Caco-2 (cell line): ENCODE measurements around the gene CD247. TPM values are rescaled to one million over a fixed set of nuclear protein-coding genes. Genes with fewer than 3 reads are reported as not detected.

ENCODE experiments used
- BruUV-seq: library from RNA; stranded (reverse); fragments of 400-500 nt; replicated peaks from 2 replicates; lab custom pipeline; 2021; lab: Mats Ljungman, UMichigan
- CTCF ChIA-PET: fragments of 300-600 bp; sonication (Branson Sonifier 250); formaldehyde crosslinking; loops from one replicate; lab custom pipeline; 2022; ENCODE audit warnings: antibody characterized with exemption; lab: Charles Lee
- POLR2A ChIA-PET: fragments of 300-600 bp; sonication (Branson Sonifier 250); formaldehyde crosslinking; loops from one replicate; lab custom pipeline; 2022; ENCODE audit warnings: antibody characterized with exemption; lab: Charles Lee
- DNase-seq, 2 experiments: peaks; one replicate each; pipeline versions ENCODE4 v3.0.0 to v3.0.0-alpha.2; 2020 to 2022
- H3K27me3 ChIP-seq: replicated peaks from 2 replicates; pipeline ENCODE4 v1.6.0; 2011; ENCODE audit warnings: low read length; ENCODE audit not compliant: control insufficient read depth, insufficient read depth
- H3K36me3 ChIP-seq: 2 replicates; pipeline ENCODE4 v1.5.1; 2011; ENCODE audit warnings: low read length; ENCODE audit not compliant: control insufficient read depth, insufficient read depth
- H3K4me1 ChIP-seq: fragments of 250-450 bp; sonication (Bioruptor Pico); 2 replicates; pipeline ENCODE4 v1.5.1; 2020; ENCODE audit warnings: mild to moderate bottlenecking
- H3K4me3 ChIP-seq: 2 replicates; pipeline ENCODE4 v1.5.1; 2011; ENCODE audit warnings: low read depth, mild to moderate bottlenecking, control low read depth, low read length
- H3K9me3 ChIP-seq: fragments of 250-450 bp; sonication (Bioruptor Pico); 2 replicates; pipeline ENCODE4 v1.5.1; 2020; ENCODE audit warnings: mild to moderate bottlenecking, moderate library complexity
- H3K27ac Mint-ChIP-seq: one replicate; pipeline ENCODE4 v1.8.0; 2022; ENCODE audit warnings: mixed read lengths; ENCODE audit not compliant: unreplicated experiment
- H3K27me3 Mint-ChIP-seq: one replicate; pipeline ENCODE4 v1.8.0; 2022; ENCODE audit warnings: mixed read lengths; ENCODE audit not compliant: insufficient read depth, unreplicated experiment
- H3K36me3 Mint-ChIP-seq: one replicate; pipeline ENCODE4 v1.8.0; 2022; ENCODE audit warnings: mild to moderate bottlenecking, mixed read lengths; ENCODE audit not compliant: insufficient read depth, unreplicated experiment
- H3K4me1 Mint-ChIP-seq: one replicate; pipeline ENCODE4 v1.8.0; 2022; ENCODE audit warnings: low read depth, mixed read lengths; ENCODE audit not compliant: unreplicated experiment
- H3K4me3 Mint-ChIP-seq: one replicate; pipeline ENCODE4 v1.8.0; 2022; ENCODE audit warnings: mild to moderate bottlenecking, moderate library complexity, mixed read lengths; ENCODE audit not compliant: unreplicated experiment
- H3K9me3 Mint-ChIP-seq: one replicate; pipeline ENCODE4 v1.8.0; 2022; ENCODE audit warnings: mixed read lengths; ENCODE audit not compliant: unreplicated experiment
- intact Hi-C: fragments of 100-400 bp; cut with micrococcal nuclease; formaldehyde crosslinking; loops from one replicate; pipeline ENCODE4 v1.10.0; 2022; ENCODE audit not compliant: unreplicated experiment
- total RNA-seq: library from RNA; stranded (reverse); gene quantifications from 2 replicates; pipeline ENCODE4 v1.2.3, GENCODE V29; 2022
- TF ChIP-seq, protein P1 (sequence below), 2 experiments: fragments of 200-600 bp in 1 of 2; IDR thresholded peaks; 1 replicate in 1 of 2; 2 replicates in 1 of 2; pipeline versions ENCODE4 v1.5.1 to v1.8.0; 2011 to 2022; ENCODE audit warnings: antibody characterized with exemption in 1 of 2, control low read depth in 1 of 2, inconsistent platforms in 1 of 2, low read depth in 1 of 2, low read length in 1 of 2, mild to moderate bottlenecking in 1 of 2, moderate library complexity in 1 of 2; ENCODE audit not compliant: insufficient read depth in 1 of 2, severe bottlenecking in 1 of 2, unreplicated experiment in 1 of 2

Gene CD247
- total RNA-seq, 1 experiment from 2014 or later, result not detected

DNA sequence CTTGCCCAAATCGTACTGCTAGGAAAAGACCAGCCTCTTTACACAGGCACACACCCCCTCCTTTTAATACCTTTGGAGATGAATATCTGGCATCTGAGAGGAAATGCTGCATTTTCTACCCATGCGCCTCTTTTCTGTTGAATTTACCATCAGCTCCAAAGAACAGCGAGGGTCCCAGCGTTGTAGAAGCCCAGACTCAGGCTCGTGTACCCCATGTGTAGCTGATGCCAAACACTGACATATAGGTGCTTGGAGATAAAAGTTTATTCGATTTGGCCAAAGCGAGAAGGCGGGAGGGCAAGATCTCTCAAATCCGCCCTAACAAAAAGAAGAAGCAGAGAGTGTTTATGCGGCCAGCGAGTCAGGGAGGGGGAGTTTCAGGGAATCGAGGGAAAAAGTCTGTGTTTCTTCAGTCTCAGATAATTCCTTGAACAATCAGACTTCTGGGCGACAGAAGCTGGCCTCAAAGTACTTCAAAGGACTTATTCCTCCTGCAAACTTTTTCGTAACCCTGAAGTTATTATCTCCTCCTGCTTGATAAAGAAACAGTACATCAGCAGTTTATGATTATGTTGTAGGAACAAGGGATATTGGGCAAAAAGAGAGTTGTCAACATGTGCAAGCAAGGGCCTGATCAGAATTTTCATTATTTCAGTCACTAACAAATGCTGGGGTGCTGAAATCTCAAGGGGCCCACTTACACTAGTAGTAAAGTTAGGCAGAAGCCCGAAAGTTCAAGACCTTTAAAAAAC is 35.9 kb upstream of the CD247 start:
- TF ChIP-seq, protein P1, sequence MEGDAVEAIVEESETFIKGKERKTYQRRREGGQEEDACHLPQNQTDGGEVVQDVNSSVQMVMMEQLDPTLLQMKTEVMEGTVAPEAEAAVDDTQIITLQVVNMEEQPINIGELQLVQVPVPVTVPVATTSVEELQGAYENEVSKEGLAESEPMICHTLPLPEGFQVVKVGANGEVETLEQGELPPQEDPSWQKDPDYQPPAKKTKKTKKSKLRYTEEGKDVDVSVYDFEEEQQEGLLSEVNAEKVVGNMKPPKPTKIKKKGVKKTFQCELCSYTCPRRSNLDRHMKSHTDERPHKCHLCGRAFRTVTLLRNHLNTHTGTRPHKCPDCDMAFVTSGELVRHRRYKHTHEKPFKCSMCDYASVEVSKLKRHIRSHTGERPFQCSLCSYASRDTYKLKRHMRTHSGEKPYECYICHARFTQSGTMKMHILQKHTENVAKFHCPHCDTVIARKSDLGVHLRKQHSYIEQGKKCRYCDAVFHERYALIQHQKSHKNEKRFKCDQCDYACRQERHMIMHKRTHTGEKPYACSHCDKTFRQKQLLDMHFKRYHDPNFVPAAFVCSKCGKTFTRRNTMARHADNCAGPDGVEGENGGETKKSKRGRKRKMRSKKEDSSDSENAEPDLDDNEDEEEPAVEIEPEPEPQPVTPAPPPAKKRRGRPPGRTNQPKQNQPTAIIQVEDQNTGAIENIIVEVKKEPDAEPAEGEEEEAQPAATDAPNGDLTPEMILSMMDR (IDR thresholded peaks at IDR 0.05; ENCODE audit: insufficient read depth in 1 of 2, low read depth in 1 of 2, low read length in 1 of 2, severe bottlenecking in 1 of 2, unreplicated experiment in 1 of 2), result no peak
- ChIA-PET POLR2A (interaction anchor here (0.5 to 2.2 kb wide), 9 partner anchors 9 to 334 kb away, joined by 3 to 29 read pairs (median 5); partner anchors contain the start of gene POU2F1), CTCF (interaction anchor here (0.6 to 1.8 kb wide), 7 partner anchors 10 to 645 kb away, joined by 3 to 15 read pairs (median 4); partner anchors contain the start of gene POU2F1)
- Histone ChIP-seq H3K27me3 (no peaks in the 10 kb centered on the region), H3K4me1 (no peaks in the 10 kb centered on the region; the same call in 1 of the 2 replicates), H3K4me3 (peak overlapping the region; percentile 43), H3K9me3 (no peaks in the 10 kb centered on the region), H3K36me3 (no peaks in the 10 kb centered on the region)
- Mint-ChIP-seq H3K9me3 (no peaks in the 10 kb centered on the region), H3K36me3 (no peaks in the 10 kb centered on the region), H3K4me1 (no peaks in the 10 kb centered on the region), H3K27ac (peak overlapping the region; percentile 40), H3K4me3 (peak overlapping the region; percentile 82), H3K27me3 (no peaks in the 10 kb centered on the region)
- peak in 1 of 2 experiments; percentile 10 for DNase-seq
- intact Hi-C loops, result no loop called here
- TSS peak; percentile 57 for BruUV-seq

DNA sequence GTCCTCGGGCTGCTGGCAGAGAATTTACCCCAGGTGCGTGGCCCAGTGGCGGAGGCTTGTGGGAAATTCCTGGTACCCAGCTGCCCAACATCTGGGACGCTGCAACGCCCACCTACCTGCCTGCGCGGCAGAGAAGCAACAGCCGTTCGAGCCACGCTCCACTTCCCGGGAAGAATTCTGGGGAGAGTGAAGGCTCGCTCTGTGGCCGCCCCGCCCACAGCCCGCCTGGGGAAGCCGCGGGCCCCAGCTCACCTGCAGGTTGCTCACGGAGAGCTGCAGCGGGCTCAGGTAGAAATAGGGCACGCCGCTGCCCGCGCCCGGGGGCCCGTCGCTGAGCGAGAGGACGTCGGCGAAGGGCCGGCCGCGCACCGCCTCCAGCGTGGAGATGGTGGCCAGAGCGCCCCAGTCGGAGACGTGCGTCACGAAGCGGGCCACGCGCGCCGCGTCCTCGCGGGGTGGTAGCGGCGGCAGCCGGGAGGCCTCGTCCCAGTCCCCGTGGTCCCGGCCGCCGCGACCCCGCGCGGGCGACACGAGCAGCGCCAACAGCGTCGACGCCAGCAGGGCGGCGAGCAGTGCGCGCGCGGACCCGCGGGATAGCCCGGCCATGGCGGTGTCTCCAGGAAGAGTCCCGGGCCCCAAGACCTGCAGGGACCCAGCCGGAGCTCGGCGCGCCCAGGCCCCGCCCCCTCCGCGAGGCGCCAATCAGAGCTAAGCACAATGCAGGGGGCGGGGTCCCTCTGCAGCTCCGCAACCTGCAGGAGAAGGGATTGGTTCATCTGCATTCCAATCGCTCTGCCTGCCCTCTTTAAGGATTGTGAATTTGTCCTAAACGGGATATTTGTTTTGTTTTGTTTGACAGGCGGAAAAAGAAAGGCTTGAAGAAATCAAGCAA is 35.1 kb upstream of the CD247 start, which contains the start of gene CREG1:
Gene CREG1, minus strand, starts transcription at position 627 of the 892 bp plus-strand sequence.
- Mint-ChIP-seq H3K4me3 (peak within 1 kb of the TSS; percentile 82), H3K4me1 (no peaks in the 10 kb centered on the region), H3K27ac (peak within 1 kb of the TSS; percentile 40), H3K27me3 (no peaks in the 10 kb centered on the region), H3K9me3 (no peaks in the 10 kb centered on the region), H3K36me3 (no peaks in the 10 kb centered on the region)
- ChIA-PET POLR2A (interaction anchor here (0.5 to 2.2 kb wide), 10 partner anchors 8 to 333 kb away, joined by 3 to 29 read pairs (median 5); partner anchors contain the start of gene POU2F1), CTCF (interaction anchor here (0.5 to 1.8 kb wide), 10 partner anchors 11 to 644 kb away, joined by 3 to 15 read pairs (median 4); partner anchors contain the start of gene POU2F1)
- TF ChIP-seq, protein P1 (IDR thresholded peaks at IDR 0.05; ENCODE audit: insufficient read depth in 1 of 2, low read depth in 1 of 2, low read length in 1 of 2, severe bottlenecking in 1 of 2, unreplicated experiment in 1 of 2), result no peak
- intact Hi-C loops, result loop anchor here (1.0 kb wide), 1 partner anchor 21 kb away; no protein-coding TSS in a partner anchor
- peak; percentile 95 to 98 for DNase-seq
- no peaks in the 10 kb centered on the region for H3K9me3 ChIP-seq
- H3K36me3 ChIP-seq, result no peaks in the 10 kb centered on the region
- H3K27me3 ChIP-seq, result no peaks in the 10 kb centered on the region
- peak within 1 kb of the TSS; percentile 65 for H3K4me3 ChIP-seq
- no TSS peak for BruUV-seq
- H3K4me1 ChIP-seq, result no peaks in the 10 kb centered on the region; the same call in 1 of the 2 replicates

DNA sequence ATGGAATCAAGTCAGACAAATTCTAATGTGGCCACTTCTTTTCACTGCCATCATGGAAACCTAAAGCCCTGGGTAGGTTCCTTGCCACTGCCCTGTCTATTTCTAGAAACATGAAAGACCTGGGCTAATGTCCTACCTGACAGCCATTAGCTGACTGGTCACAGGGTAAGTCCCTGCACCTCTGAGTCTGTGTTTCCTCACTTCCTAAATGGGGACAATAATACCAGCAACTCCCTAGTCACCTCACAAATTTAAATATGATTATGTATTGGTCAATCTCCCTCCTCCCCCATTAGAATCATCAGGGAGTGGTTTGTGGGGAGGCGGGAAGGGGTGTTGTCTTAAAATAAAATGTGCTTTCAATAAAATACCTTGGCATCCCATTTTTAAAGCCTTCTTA is 33.0 kb upstream of the CD247 start:
- BruUV-seq, result no TSS peak
- Histone ChIP-seq H3K4me1 (no peaks in the 10 kb centered on the region; the same call in 1 of the 2 replicates), H3K36me3 (no peaks in the 10 kb centered on the region), H3K9me3 (no peaks in the 10 kb centered on the region), H3K27me3 (no peaks in the 10 kb centered on the region), H3K4me3 (no peak overlapping the region)
- H3K27ac Mint-ChIP-seq, result no peak overlapping the region
- no peaks in the 10 kb centered on the region for H3K9me3 Mint-ChIP-seq
- H3K36me3 Mint-ChIP-seq, result peaks cover 13% of the 10 kb centered on the region
- no peaks in the 10 kb centered on the region for H3K27me3 Mint-ChIP-seq
- no peak for DNase-seq
- CTCF ChIA-PET, result no interaction called here
- POLR2A ChIA-PET, result no interaction called here
- no peak overlapping the region for H3K4me3 Mint-ChIP-seq
- intact Hi-C loops, result no loop called here
- TF ChIP-seq, protein P1 (IDR thresholded peaks at IDR 0.05; ENCODE audit: insufficient read depth in 1 of 2, low read depth in 1 of 2, low read length in 1 of 2, severe bottlenecking in 1 of 2, unreplicated experiment in 1 of 2), result no peak
- H3K4me1 Mint-ChIP-seq, result no peaks in the 10 kb centered on the region
